GM19025 (cell line): ENCODE measurements around the gene CLASRP.
A peak's percentile ranks its signal among the peaks of the same experiment; 100 is the strongest.
"Not testable (repeated sequence)": the region's sequence is repeated elsewhere in the genome, so short reads cannot be mapped to it uniquely, and the experiment has no call there.

Experiments used
- ATAC-seq: cut with Tn5 transposase; IDR thresholded peaks from one replicate; pipeline ENCODE4 v1.9.1; 2021; ENCODE audit warnings: mild to moderate bottlenecking, low read depth, moderate library complexity; ENCODE audit not compliant: unreplicated experiment

Gene CLASRP, protein sequence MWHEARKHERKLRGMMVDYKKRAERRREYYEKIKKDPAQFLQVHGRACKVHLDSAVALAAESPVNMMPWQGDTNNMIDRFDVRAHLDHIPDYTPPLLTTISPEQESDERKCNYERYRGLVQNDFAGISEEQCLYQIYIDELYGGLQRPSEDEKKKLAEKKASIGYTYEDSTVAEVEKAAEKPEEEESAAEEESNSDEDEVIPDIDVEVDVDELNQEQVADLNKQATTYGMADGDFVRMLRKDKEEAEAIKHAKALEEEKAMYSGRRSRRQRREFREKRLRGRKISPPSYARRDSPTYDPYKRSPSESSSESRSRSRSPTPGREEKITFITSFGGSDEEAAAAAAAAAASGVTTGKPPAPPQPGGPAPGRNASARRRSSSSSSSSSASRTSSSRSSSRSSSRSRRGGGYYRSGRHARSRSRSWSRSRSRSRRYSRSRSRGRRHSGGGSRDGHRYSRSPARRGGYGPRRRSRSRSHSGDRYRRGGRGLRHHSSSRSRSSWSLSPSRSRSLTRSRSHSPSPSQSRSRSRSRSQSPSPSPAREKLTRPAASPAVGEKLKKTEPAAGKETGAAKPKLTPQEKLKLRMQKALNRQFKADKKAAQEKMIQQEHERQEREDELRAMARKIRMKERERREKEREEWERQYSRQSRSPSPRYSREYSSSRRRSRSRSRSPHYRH

DNA sequence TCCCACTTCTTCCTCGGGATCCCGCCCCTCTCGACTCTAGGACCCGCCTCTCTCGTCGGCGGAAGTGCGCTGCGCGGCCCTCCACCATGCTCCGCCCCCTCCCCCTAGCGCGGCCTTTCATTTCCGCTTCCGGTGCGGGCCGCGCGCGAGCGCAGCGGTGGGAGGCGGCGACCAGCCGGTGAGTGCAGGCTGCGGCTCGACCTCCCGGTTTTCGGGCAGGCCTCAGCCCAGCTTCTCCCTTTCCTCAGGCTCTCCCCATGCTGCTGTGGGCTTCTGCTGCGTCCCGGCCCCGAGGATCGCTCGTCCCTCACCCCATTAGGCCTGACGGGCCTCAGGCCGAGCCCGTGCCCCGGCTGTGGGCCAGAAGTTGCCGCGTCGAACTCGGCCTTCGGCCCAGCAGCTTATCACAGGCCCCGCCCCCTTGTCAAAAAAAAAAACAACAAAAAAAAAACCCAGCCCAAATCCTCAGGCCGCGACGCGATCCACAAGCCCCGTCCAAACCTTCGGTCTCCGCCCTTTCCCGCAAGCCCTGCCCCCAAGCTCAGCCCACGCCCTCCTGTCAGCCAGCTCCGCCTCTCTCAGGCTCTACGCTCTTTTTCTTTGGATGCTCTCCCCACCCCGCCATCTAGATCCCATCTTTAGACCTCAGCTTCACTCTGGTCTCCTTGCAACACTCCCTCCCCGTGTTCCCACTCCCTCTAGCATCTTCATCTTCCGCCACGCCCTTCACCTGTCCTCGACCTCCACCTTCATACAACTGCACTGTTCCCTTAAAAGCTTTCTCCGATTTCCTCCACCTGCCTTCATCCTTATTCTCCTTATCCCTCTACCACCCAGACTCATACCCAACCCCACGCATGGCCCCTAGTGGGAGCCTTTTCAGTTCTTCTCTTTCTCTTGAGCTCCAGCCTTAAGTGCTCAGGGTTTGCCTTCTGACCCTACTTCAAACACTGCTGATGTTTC lies at the start of gene CLASRP:
Gene CLASRP, plus strand, starts transcription at position 115 of the 963 bp plus-strand sequence. CDS start 1,168 bp downstream, outside the sequence.
- ATAC-seq = peak; percentile 88

DNA sequence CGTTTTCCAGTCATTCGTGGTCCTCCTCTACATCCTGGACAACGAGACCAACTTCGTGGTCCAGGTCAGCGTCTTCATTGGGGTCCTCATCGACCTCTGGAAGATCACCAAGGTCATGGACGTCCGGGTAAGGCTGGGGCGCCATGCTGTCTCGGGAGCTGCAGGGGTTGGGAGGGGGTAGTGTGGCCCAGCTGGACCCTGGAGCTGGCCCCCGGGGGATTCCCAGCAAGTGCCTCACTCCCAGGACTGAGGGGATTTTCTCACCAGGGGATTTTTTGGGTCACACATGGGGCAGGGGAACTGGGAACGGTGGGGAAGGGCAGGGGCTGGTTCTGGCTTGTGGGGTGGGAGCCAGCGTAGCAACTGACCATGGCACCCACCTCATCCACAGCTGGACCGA lies 48.4 kb upstream of the CLASRP start:
- no peak for ATAC-seq

DNA sequence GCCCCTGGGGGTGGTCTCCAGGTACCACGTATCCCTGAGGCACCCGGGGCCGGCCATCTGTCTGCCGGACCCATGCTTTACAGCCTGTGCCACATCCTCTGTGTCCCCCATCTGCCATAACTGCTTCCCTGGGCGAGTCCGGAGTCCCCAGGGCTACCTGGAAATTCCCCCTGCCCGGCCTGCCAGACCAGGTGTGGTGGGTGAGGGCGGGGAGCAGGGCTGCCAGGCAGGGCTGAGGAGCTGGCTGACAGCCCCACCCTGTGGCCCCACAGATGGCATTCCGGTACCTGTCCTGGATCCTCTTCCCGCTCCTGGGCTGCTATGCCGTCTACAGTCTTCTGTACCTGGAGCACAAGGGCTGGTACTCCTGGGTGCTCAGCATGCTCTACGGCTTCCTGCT lies 47.9 kb upstream of the CLASRP start:
- ATAC-seq = no peak

DNA sequence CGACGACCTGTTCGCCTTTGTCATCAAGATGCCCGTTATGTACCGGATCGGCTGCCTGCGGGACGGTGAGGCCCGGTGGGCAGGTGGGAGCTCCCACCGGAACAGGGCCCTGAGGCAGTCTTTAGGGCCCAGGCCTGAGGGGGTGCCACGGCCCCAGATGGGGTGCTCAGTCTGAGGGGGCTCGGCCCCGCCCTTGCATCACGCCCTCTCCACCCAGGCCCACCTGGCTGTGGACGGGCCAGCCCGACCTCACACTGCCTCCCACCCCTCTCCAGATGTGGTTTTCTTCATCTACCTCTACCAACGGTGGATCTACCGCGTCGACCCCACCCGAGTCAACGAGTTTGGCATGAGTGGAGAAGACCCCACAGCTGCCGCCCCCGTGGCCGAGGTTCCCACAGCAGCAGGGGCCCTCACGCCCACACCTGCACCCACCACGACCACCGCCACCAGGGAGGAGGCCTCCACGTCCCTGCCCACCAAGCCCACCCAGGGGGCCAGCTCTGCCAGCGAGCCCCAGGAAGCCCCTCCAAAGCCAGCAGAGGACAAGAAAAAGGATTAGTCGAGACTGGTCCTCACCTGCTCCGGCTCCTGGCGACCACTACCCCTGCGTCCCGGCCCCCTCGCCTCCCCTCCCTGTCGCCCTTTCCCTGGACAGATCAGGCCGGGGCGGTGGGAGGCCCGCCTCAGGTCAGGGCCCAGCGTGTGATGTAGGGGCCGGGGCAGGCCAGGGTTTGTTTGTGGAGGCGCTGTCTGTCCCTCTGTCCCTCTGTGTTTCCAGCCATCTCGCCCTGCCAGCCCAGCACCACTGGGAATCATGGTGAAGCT lies 46.3 kb upstream of the CLASRP start:
- no peak for ATAC-seq

DNA sequence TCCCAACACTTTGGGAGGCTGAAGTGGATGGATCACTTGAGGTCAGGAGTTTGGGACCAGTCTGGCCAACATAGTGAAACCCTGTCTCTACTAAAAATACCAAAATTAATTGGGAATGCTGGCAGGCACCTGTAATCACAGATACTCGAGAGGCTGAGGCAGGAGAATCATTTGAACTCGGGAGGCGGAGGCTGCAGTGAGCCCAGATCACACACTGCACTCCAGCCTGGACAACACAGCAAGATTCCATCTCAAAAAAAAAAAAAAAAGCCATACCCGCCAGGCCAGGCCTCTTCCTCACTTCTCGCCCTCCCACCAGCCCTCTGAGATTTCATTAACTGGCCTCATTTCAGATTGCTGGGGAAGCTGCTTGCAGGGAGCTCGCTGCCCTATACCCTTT lies 45.3 kb upstream of the CLASRP start:
- ATAC-seq = no peak

DNA sequence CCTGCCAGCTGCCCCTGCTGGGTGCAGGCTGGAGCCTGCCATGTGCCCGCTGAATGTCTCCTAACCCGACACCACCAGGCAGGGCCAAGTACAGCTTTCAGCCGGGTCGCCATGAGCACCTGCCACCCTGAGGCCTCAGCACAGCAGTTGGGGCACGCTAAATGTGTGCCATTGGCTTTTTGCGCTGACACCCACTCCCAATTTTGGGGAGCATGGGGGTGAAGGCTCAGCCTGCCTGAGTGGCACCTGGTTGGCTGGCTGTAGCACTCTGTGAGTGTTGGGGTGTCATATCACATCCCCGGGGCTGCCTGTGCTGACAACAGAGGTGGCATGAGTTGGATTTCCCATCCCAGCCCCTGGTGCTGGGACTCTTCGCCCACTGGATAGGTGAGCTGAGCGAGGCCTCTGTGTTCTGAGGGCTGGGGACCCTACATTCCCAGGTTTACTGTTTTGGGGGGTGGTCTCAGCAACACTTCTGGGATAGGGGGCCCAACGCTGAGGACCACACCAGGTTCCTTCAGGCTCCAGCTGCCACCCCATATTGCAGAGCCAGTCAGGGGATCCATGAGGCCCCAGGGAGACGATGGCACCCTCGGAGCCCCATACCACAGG lies 44.8 kb upstream of the CLASRP start:
- ATAC-seq = no peak

DNA sequence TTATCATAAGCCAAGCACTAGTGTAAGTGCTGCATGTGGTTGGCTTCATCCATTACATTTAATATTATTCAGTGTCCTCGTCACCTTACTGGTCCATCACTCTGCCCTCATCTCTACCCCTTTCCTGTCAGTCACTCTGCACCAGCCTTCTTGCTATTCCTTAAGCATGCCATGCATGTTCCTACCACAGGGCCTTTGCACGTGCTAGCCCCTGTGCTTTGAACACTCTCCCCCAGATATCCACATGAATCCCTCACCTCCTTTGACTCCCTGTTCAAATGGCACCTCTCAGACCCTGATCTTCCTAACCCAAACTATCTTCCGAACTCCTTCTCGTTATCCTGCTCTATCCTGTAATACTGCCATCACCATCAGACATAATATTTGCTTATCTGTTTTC lies 40.8 kb upstream of the CLASRP start:
- no peak for ATAC-seq

DNA sequence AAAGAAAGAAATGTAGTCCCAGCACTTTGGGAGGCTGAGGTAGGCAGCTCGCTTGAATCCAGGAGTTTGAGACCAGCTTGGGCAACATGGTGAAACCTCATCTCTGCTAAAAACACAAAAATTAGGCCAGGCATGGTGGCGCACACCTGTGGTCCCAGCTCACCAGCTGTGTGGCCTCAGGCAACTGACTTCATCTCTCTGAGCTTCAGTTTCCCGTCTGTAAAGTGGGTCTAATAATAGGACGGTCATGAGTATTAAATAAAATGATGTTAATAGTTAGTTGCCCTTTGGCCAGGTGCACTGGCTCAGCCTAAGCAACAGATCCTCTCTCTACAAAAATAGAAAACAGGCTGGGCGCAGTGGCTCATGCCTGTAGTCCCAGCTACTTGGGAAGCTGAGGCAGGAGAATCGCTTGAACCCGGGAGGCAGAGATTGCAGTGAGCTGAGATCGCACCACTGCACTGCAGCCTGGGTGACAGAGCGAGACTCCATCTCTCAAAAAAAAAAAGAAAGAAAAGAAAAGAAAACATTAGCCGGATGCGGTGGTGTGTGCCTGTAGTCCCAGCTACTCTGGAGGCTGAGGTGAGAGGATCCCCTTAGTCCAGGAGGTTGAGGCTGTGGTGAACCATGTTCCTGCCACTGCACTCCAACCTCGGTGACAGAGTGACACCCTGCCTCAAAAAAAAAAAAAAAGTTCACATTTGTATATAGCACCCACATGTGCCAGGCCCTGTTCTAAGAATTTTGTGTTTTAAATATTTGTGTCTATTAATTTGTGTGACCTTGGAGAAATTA lies 39.5 kb upstream of the CLASRP start:
- ATAC-seq = not testable (repeated sequence)

DNA sequence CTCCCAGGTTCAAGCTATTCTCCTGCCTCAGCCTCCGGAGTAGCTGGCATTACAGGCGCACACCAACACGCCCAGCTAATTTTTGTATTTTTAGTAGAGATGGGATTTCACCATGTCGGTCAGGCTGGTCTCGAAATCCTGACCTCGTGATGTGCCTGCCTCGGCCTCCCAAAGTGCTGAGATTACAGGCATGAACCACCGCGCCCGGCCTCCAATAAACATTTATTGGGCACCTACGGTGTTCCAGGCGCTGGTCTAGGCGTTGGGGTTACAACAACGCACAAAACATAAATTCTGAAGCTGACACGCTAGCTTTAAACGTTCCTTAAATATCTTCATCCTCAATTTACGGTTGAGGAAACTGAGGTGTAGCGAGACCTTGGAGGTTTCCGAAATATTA lies 38.2 kb upstream of the CLASRP start:
- ATAC-seq = not testable (repeated sequence)

DNA sequence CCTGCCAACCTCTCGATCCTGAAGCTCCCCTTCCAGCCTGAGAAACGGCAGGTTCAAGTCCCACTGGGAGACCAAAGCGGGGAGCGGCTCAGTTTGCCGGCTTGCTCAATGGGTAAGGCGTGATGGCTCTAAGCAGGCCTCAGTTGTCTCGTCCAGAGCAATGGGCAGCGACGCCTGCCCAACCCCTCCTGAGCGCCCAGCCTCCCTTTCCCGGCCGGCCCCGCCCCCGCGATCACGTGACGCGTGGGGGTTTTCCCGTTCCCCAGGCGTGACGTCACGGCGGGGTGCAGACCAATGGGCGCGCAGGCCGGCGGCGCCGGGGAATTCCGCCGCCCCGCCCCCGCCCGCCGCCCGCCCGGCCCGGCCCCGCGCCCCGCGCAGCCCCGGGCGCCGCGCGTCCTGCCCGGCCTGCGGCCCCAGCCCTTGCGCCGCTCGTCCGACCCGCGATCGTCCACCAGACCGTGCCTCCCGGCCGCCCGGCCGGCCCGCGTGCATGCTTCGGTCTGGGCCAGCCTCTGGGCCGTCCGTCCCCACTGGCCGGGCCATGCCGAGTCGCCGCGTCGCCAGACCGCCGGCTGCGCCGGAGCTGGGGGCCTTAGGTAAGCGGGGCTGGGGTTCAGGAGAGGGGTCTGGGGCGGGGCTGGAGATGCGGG lies 37.6 kb upstream of the CLASRP start, which contains the start of gene RELB:
Gene RELB, plus strand, starts transcription at position 378 of the 653 bp plus-strand sequence. Its CDS starts 116 bp downstream, at position 494.
- peak; percentile 62 for ATAC-seq

DNA sequence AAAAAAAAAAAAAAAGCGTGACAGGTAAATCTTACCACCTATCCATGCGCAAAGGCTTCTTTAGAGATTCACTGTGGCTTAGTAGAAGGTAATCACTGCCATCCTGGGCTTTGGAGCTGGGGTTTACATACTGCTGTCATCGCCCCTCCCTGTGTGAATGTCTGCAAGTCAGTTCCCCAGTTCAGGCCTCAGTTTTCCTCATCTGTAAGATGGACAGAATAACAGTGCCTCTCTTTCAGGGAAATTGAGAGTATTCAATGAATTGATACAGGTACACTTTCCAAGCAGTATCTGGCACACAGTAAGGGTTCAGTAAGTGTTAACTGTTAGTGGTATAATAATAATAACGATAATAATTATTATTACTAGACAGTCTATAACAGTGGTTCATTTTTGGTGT lies 35.4 kb upstream of the CLASRP start:
- ATAC-seq = no peak

DNA sequence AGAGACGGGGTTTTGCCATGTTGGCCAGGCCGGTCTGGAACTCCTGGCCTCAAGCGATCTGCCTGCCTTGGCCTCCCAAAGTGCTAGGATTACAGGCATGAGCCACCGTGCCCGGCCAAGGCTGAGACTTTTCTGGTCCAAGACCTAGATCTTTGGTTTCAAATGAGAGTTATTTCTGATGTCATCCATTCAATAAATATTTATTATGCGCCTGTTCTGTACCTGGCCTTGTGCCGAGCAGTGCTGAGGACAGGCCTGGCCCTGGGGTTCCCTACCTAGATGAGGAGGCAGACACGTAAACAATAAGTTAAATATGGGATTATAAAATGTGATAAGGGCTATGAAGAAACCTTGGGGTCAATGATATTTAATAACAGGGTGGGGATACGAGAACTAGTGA lies 33.1 kb upstream of the CLASRP start:
- ATAC-seq = no peak

DNA sequence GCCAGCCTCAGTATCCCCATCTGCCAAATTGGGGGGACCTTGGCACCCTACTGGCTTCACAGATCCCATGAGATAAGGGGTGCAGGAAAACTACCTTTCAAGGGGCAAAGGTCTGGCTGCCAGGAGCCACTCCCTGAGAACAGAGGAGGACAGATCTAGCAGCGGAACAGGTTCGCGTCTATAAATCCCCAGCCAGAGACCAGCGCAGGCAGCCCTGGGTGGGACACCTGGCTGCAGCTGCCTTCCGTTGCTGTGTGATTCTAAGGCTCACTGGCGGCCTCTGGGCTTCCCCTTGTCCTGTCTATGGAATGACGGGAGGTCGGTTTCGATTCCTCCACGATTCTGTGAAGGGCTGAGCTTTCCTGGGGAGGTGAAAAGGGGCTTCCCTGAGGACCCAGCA lies 30.3 kb upstream of the CLASRP start:
- ATAC-seq = no peak

DNA sequence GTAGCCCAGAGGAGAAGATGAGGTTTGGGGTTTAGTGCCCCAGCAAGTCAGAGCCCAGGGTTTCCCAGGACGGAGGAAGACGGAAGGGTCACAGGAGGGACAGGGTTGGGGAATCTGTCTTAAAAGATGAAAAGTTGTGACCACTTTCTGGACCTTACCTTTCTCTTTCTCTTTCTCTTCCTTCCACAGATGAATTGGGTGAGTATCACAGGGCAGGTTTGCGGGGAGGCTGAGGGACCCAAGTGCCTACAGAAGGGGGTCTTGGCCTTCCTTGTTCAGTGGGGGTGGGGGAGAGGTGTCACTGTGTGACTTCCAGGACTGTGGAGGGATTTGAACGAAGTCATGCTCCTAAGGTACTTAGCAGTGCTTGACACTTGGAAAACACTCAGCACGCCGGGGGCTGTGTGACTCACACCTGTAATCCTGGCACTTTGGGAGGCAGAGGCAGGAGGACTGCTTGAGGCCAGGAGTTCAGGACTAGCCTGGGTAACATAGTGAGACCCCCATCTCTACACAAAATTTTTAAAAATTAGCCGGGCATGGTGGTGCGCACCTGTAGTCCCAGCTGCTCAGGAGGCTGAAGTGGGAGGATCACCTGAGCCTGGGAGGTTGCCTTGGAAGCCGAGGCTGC lies 29.1 kb upstream of the CLASRP start:
- no peak for ATAC-seq

DNA sequence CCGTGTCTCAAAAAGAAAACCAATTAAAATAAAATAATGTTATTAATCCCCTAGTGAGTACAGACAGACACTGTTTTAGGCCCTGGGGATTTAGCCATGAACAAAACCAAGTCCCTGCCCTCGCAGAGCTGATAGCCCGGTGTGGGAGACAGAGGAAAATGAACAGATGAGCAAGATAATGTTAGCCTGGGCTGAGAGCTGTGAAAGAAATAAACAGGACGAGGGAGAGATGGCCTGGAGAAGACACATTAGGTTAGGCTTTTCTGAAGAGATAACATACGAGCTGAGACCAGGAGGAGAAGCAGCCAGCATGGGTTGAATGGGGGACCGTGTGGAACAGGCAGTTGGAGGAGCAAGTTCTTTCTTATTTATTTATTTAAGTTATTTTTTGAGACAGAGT lies 28.5 kb upstream of the CLASRP start:
- ATAC-seq = no peak

DNA sequence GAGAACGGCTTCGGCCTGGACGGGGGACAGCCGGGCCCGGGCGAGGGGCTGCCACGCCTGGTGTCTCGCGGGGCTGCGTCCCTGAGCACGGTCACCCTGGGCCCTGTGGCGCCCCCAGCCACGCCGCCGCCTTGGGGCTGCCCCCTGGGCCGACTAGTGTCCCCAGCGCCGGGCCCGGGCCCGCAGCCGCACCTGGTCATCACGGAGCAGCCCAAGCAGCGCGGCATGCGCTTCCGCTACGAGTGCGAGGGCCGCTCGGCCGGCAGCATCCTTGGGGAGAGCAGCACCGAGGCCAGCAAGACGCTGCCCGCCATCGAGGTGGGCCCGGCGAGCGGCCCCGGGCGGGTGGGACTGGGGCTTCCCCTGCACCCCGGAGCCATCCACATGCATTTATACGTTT lies 26.9 kb upstream of the CLASRP start:
- ATAC-seq = no peak

DNA sequence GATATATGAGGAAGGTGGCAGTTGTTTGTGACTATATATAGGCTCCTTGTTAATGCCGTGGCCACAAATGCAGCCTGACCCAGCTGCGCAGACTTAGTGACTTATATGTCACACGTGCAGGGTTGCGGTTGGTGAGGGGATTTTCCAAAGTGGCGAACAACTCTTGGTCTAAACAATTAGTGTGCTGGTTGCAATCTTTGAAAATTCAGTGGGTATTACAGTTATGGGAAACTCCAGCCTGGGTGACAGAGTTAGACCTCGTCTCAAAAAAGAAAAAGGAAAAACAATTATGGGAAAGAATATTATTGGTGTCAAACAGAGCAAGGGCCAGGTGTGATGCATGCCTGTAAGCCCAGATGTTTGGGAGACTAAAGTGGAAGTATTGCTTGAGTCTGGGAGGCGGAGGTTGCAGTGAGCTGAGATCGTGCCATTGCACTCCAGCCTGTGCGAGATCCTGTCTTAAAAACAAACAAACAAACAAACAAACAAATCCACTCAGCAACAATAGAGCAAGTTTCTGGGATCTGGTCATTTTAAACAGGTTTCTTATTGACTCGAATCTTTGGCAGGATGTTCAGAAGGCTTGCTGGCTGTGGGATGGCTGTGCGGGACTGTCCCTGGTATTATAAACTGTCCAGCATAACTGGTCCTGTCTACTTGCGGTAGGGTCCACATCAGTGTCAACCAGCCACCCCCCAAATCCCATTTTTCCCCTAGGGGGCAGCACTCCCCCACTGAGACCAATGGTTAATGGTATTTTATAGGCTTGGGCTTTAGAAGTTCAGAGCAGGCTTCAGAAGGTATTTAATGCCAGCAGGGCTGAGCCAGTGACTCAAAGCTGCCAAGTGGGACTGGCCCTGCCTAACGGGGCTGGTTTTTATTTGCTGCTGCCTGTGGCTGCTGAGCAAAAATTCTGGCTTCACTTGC lies 22.2 kb upstream of the CLASRP start:
- ATAC-seq = peak; percentile 66
